ENCODE measurements around the gene CERS5.

DNA sequence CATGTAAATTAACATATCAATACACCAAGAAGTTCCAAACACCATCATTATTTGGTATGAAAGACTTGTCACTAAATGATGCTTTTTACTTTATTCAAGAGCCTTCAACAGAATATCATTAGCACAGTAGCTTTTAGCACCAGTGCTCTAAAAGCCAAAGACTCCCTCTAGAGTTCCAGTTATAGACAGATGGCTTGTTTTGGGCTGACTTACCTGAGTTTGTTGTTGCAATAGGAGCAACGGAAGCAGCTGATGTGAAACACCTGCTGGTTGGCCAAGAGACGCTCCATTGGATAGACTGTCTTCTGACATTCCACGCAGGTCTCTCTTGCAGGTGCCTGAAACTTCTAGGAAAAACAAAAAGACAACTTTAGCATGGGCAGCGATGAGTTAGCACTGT, 14.5 kb upstream of the CERS5 start:
- TF ChIP-seq, protein P1, sequence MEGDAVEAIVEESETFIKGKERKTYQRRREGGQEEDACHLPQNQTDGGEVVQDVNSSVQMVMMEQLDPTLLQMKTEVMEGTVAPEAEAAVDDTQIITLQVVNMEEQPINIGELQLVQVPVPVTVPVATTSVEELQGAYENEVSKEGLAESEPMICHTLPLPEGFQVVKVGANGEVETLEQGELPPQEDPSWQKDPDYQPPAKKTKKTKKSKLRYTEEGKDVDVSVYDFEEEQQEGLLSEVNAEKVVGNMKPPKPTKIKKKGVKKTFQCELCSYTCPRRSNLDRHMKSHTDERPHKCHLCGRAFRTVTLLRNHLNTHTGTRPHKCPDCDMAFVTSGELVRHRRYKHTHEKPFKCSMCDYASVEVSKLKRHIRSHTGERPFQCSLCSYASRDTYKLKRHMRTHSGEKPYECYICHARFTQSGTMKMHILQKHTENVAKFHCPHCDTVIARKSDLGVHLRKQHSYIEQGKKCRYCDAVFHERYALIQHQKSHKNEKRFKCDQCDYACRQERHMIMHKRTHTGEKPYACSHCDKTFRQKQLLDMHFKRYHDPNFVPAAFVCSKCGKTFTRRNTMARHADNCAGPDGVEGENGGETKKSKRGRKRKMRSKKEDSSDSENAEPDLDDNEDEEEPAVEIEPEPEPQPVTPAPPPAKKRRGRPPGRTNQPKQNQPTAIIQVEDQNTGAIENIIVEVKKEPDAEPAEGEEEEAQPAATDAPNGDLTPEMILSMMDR (IDR thresholded peaks at IDR 0.05) = no peak
- TF ChIP-seq POLR2A (IDR thresholded peaks at IDR 0.05) (no peak), POLR2AphosphoS5 (IDR thresholded peaks at IDR 0.05) (no peak)
